Neural cell (in vitro differentiated cells): Measurements from ENCODE around the gene NTNG1.

Experiments
- CTCF ChIP-seq: fragments of 450-650 bp; IDR thresholded peaks from 2 replicates; pipeline ENCODE4 v1.5.1; 2014; ENCODE audit warnings: antibody characterized with exemption, mild to moderate bottlenecking, moderate library complexity; ENCODE audit not compliant: poor library complexity, severe bottlenecking
- POLR2AphosphoS5 ChIP-seq: IDR thresholded peaks from 2 replicates; pipeline ENCODE4 v1.6.1; 2012
- RAD21 ChIP-seq: fragments of 450-650 bp; conservative IDR thresholded peaks from 2 replicates; pipeline ENCODE4 v1.6.1; 2014; ENCODE audit warnings: antibody characterized with exemption, mild to moderate bottlenecking, moderate library complexity

GRCh38 chr1:107122225-107122624, 18.6 kb upstream of the NTNG1 start:
- no peak for TF ChIP-seq RAD21
- no peak for TF ChIP-seq CTCF
- TF ChIP-seq POLR2AphosphoS5 = no peak
